Gastroesophageal sphincter (tissue), 4 donors: ENCODE results near the gene SYT5. TPM values are rescaled to one million over a fixed set of nuclear protein-coding genes. Genes with fewer than 3 reads are reported as not detected.
"Not testable (repeated sequence)": the region's sequence is repeated elsewhere in the genome, so short reads cannot be mapped to it uniquely, and the experiment has no call there.

Source experiments
- ATAC-seq: fragments of 150-250 bp; one replicate; pipeline ENCODE4 v1.9.1; 2016; ENCODE audit warnings: mild to moderate bottlenecking, moderate library complexity
- H3K27ac ChIP-seq, 4 donors: fragments of 200-600 bp; sonication (generic) in 3 of 4; 1 replicate in 3 of 4; 2 replicates in 1 of 4; pipeline ENCODE4 v1.5.1; 2016 to 2019
- H3K27me3 ChIP-seq: fragments of 200-600 bp; sonication (generic); one replicate; pipeline ENCODE4 v1.5.1; 2019
- H3K36me3 ChIP-seq, 2 donors: fragments of 200-600 bp; sonication (generic); one replicate each; pipeline ENCODE4 v1.5.1; 2019; ENCODE audit warnings: control low read depth in 1 of 2
- H3K4me1 ChIP-seq, 3 donors: fragments of 200-600 bp; sonication (generic); 1 replicate in 2 of 3; 2 replicates in 1 of 3; pipeline ENCODE4 v1.5.1; 2016 to 2019; ENCODE audit warnings: control low read depth in 2 of 3
- H3K4me3 ChIP-seq, 2 donors: fragments of 200-600 bp; sonication (generic); one replicate each; pipeline ENCODE4 v1.5.1; 2019; ENCODE audit warnings: mild to moderate bottlenecking in 1 of 2, moderate library complexity in 1 of 2
- H3K9me3 ChIP-seq, 3 donors: fragments of 200-600 bp; sonication (generic); one replicate each; pipeline ENCODE4 v1.5.1; 2017 to 2019; ENCODE audit warnings: control low read depth in 2 of 3
- EP300 ChIP-seq: sonication (generic); formaldehyde crosslinking; IDR thresholded peaks from one replicate; pipeline ENCODE4 v1.6.1; 2017; ENCODE audit warnings: antibody characterized with exemption, mild to moderate bottlenecking
- POLR2A ChIP-seq, 2 donors: fragments of 450-650 bp; IDR thresholded peaks; one replicate each; pipeline ENCODE4 v1.6.1; 2017; ENCODE audit warnings: antibody characterized with exemption in 2 of 2, mild to moderate bottlenecking in 2 of 2, moderate library complexity in 1 of 2
- POLR2AphosphoS5 ChIP-seq: sonication (generic); formaldehyde crosslinking; IDR thresholded peaks from one replicate; pipeline ENCODE4 v1.6.1; 2017; ENCODE audit warnings: antibody characterized with exemption
- WGBS, 2 donors: methylation state at CpG; one replicate each; pipeline ENCODE4 v1.1.5; 2018; ENCODE audit warnings: low coverage in 1 of 2; 5-methylcytosine and 5-hydroxymethylcytosine counted together
- total RNA-seq, 4 donors: library from RNA; depleted of rRNA; stranded (reverse); fragments of >200 nt; gene quantifications; one replicate each; pipeline ENCODE4 v1.1.0, GENCODE V29; 2016
- TF ChIP-seq, protein P1 (sequence below), 4 experiments: fragments of 200-600 bp in 2 of 4; fragments of 450-650 bp in 2 of 4; sonication (generic) in 1 of 4; IDR thresholded peaks; one replicate each; pipeline ENCODE4 v1.5.1; 2017 to 2019; ENCODE audit warnings: antibody characterized with exemption in 4 of 4, mild to moderate bottlenecking in 2 of 4, moderate library complexity in 2 of 4

Gene SYT5
- total RNA-seq, 4 donors from 2014 or later, result 0.13 TPM; not detected in 3

DNA sequence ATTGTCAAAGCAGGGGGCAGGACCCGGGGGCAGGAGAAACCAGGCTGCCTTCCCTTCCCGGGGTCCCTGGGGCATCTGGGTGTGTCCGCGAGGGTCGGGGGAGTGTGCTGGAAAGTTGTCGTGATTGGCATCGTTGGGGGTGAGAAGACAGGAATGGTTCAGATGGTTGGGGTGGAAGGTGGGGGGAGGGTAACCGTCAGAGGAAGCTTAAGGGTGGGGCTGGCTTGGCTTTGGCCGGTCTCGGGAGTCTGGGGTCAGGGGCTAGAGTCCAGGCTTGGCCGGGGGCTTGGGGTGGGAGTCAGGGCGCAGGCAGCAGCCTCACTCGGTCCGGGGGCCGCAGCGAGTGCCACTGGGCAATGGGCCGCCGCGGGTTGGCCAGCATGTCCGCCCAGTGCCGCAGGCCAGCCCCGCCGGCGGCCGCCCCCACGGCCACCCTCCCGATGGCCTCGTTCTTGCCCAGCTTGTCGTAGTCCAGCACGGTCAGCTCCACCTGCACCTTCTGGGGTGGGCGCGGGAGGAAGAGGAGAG is 6.8 kb downstream of the SYT5 start:
- no peak overlapping the region for H3K27ac ChIP-seq
- TF ChIP-seq POLR2A (IDR thresholded peaks at IDR 0.05) (no peak), POLR2AphosphoS5 (no peak)
- TF ChIP-seq, protein P1, sequence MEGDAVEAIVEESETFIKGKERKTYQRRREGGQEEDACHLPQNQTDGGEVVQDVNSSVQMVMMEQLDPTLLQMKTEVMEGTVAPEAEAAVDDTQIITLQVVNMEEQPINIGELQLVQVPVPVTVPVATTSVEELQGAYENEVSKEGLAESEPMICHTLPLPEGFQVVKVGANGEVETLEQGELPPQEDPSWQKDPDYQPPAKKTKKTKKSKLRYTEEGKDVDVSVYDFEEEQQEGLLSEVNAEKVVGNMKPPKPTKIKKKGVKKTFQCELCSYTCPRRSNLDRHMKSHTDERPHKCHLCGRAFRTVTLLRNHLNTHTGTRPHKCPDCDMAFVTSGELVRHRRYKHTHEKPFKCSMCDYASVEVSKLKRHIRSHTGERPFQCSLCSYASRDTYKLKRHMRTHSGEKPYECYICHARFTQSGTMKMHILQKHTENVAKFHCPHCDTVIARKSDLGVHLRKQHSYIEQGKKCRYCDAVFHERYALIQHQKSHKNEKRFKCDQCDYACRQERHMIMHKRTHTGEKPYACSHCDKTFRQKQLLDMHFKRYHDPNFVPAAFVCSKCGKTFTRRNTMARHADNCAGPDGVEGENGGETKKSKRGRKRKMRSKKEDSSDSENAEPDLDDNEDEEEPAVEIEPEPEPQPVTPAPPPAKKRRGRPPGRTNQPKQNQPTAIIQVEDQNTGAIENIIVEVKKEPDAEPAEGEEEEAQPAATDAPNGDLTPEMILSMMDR (IDR thresholded peaks at IDR 0.05), result no peak
- ATAC-seq, result peak; percentile 17
- peak overlapping the region in 1 of 2 donors; percentile 38 for H3K4me3 ChIP-seq
- H3K36me3 ChIP-seq, result no peaks in the 10 kb centered on the region
- peaks cover 0 to 18% (median 8%) of the 10 kb centered on the region in 3 donors for H3K4me1 ChIP-seq
- 0 to 7% methylated on average over 6 to 7 of the region's 32 CpGs for WGBS, 2 donors
- H3K9me3 ChIP-seq, result no peaks in the 10 kb centered on the region
- peaks cover 100% of the 10 kb centered on the region for H3K27me3 ChIP-seq

DNA sequence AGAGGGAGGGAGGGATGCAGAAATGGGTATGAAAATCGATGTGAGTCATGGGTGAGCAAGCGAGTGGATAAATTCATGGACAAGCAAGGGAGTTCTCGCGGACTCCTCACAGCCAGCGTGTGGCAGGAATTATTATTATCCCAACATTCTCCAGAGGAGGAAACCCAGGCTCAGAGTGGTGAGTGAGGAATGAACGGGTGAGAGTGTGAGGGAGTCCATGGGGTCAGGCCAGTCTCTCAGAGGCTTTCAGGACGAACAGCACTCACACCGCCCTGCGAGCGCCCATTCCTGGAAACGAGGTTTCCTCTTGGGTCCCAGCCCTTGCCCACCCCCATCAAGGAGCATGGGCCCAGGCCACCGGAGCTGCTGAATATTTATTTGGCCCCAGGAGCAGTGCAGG is 7.3 kb downstream of the SYT5 start:
- H3K36me3 ChIP-seq, result no peaks in the 10 kb centered on the region
- no peak for ATAC-seq
- 2 to 19% methylated on average over 3 to 11 of the region's 12 CpGs for WGBS, 2 donors
- H3K4me1 ChIP-seq, result peaks cover 0 to 18% (median 8%) of the 10 kb centered on the region in 3 donors
- no peak for TF ChIP-seq EP300
- no peak for TF ChIP-seq POLR2A (IDR thresholded peaks at IDR 0.05)
- TF ChIP-seq, protein P1 (IDR thresholded peaks at IDR 0.05), result no peak
- TF ChIP-seq POLR2AphosphoS5, result no peak
- H3K4me3 ChIP-seq, result no peak overlapping the region
- no peak overlapping the region for H3K27ac ChIP-seq
- no peaks in the 10 kb centered on the region for H3K9me3 ChIP-seq
- peaks cover 100% of the 10 kb centered on the region for H3K27me3 ChIP-seq

GRCh38 chr19:55172318-55172717 is 7.8 kb downstream of the SYT5 start:
- WGBS, 2 donors, result 38 to 42% methylated on average over 4 to 8 of the region's 9 CpGs
- Histone ChIP-seq H3K4me1 (peaks cover 0 to 18% (median 8%) of the 10 kb centered on the region in 3 donors), H3K27me3 (peaks cover 100% of the 10 kb centered on the region)
- not testable (repeated sequence) for H3K4me3 ChIP-seq, ATAC-seq, H3K36me3 ChIP-seq, H3K27ac ChIP-seq, H3K9me3 ChIP-seq

DNA sequence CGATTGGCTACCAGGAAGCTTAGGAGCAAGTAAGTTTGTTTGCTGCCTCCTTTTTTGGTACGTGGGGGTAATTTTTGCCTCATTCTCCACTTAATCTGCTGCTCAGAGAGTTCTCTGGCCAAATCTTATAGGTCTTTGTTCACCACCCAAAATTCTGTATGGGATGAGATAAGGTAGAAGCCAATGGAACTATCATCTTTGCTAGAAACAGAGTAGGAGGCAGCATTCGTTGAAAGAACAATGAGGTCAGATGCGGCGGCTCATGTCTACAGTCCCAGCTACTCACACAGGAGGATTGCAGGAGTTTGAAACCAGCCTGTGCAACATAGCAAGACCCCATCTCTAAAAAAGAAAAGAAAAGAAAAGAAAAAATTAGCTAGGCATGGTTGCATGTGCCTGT is 8.6 kb downstream of the SYT5 start:
- no peaks in the 10 kb centered on the region for H3K36me3 ChIP-seq
- H3K27me3 ChIP-seq, result peaks cover 100% of the 10 kb centered on the region
- no peak overlapping the region for H3K4me3 ChIP-seq
- H3K9me3 ChIP-seq, result no peaks in the 10 kb centered on the region
- no peak for TF ChIP-seq EP300
- TF ChIP-seq, protein P1 (IDR thresholded peaks at IDR 0.05), result no peak
- no peak for ATAC-seq
- no peak overlapping the region for H3K27ac ChIP-seq
- H3K4me1 ChIP-seq, result peaks cover 0 to 27% (median 8%) of the 10 kb centered on the region in 3 donors
- WGBS, 2 donors, result 74 to 93% methylated on average over 5 of the region's 5 CpGs

DNA sequence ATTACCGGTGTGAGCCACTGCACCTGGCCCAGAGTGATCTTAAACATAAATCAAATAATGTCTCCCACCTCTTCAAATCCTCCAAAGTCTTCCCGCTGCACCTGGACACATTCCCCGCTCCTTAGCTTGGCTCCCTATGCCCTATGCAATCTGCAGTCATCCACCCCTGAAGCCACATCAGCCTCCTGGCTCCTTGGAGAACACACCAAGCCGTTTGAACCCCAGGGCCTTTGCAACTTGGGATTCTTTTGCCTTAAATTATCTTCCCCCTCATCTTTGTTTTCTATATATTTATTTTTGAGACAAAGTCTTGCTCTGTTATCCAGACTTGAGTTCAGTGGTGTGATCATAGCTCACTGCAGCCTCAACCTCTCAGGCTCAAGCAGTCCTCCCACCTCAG is 11.0 kb downstream of the SYT5 start:
- TF ChIP-seq, protein P1 (IDR thresholded peaks at IDR 0.05), result no peak
- TF ChIP-seq POLR2A (IDR thresholded peaks at IDR 0.05) (no peak), EP300 (no peak), POLR2AphosphoS5 (no peak)
- H3K4me1 ChIP-seq, result peaks cover 0 to 30% (median 8%) of the 10 kb centered on the region in 3 donors
- no peaks in the 10 kb centered on the region for H3K9me3 ChIP-seq
- ATAC-seq, result no peak
- H3K27ac ChIP-seq, result no peak overlapping the region
- H3K27me3 ChIP-seq, result peaks cover 100% of the 10 kb centered on the region
- H3K4me3 ChIP-seq, result no peak overlapping the region
- no peaks in the 10 kb centered on the region for H3K36me3 ChIP-seq
- WGBS, 2 donors, result 54 to 55% methylated on average over 4 of the region's 4 CpGs
